Stomach (tissue), 9 donors: Measurements from ENCODE around the gene GABBR2. TPM values are rescaled to one million over a fixed set of nuclear protein-coding genes. Genes with fewer than 3 reads are reported as not detected.

ENCODE experiments used
- DNase-seq, 2 donors: peaks; one replicate each; pipeline versions ENCODE4 v3.0.0 to v3.0.0-alpha.2; 2013 to 2019
- H3K27ac ChIP-seq, 5 donors: fragments of 200-600 bp in 4 of 5; sonication (generic) in 4 of 5; one replicate each; pipeline ENCODE4 v1.5.1; 2013 to 2019; ENCODE audit warnings: mild to moderate bottlenecking in 1 of 5, moderate library complexity in 1 of 5
- H3K27me3 ChIP-seq, 3 donors: fragments of 200-600 bp; sonication (generic); one replicate each; pipeline ENCODE4 v1.5.1; 2017 to 2019; ENCODE audit warnings: mixed run types in 1 of 3
- H3K36me3 ChIP-seq, 4 donors: fragments of 200-600 bp; sonication (generic); 1 replicate in 3 of 4; 2 replicates in 1 of 4; pipeline ENCODE4 v1.5.1; 2016 to 2019
- H3K4me1 ChIP-seq, 4 donors: fragments of 200-600 bp; sonication (generic); one replicate each; pipeline ENCODE4 v1.5.1; 2016 to 2019
- H3K4me3 ChIP-seq, 4 donors: fragments of 200-600 bp; sonication (generic) in 3 of 4; one replicate each; pipeline ENCODE4 v1.5.1; 2016 to 2019; ENCODE audit warnings: mild to moderate bottlenecking in 1 of 4
- H3K9me3 ChIP-seq, 4 donors: fragments of 200-600 bp; sonication (generic); one replicate each; pipeline ENCODE4 v1.5.1; 2016 to 2019
- CTCF ChIP-seq, 7 experiments: fragments of 450-650 bp in 4 of 7; fragments of 200-600 bp in 3 of 7; sonication (generic) in 3 of 7; IDR thresholded peaks; one replicate each; pipeline ENCODE4 v1.5.1; 2016 to 2019; ENCODE audit warnings: antibody characterized with exemption in 7 of 7, control low read depth in 2 of 7, mild to moderate bottlenecking in 1 of 7
- EP300 ChIP-seq: sonication (generic); formaldehyde crosslinking; IDR thresholded peaks from one replicate; pipeline ENCODE4 v1.6.1; 2017; ENCODE audit warnings: antibody characterized with exemption
- POLR2A ChIP-seq, 4 donors: fragments of 450-650 bp; IDR thresholded peaks; one replicate each; pipeline ENCODE4 v1.6.1; 2016; ENCODE audit warnings: antibody characterized with exemption in 4 of 4, control low read depth in 2 of 4, mild to moderate bottlenecking in 1 of 4, moderate library complexity in 1 of 4
- POLR2AphosphoS5 ChIP-seq, 3 donors: sonication (generic); formaldehyde crosslinking; IDR thresholded peaks; one replicate each; pipeline ENCODE4 v1.6.1; 2016; ENCODE audit warnings: antibody characterized with exemption in 3 of 3
- WGBS, 5 donors: extraction: QIAGEN DNeasy Blood & Tissue Kit in 3 of 5; methylation state at CpG; one replicate each; pipeline versions ENCODE4 v1.1.5 to v1.1.7; 2013 to 2018; 5-methylcytosine and 5-hydroxymethylcytosine counted together
- intact Hi-C: fragments of 100-400 bp; cut with DNase I; formaldehyde crosslinking; loops from one replicate; pipeline ENCODE4 v1.15.1; 2023; ENCODE audit warnings: low total_unique reads
- polyA plus RNA-seq, 3 donors: library from polyadenylated mRNA; stranded (reverse); fragments of 200-250 nt; gene quantifications; one replicate each; pipeline ENCODE4 v1.2.3, GENCODE V29; 2013
- total RNA-seq, 5 donors: library from RNA; depleted of rRNA; stranded (reverse); fragments of >200 nt; gene quantifications; one replicate each; pipeline versions ENCODE4 v1.1.0 to v1.2.3, GENCODE V29; 2014 to 2016
- donor health status: healthy with polysubstance abuse.
- donor health status: Bipolar disorder and iron deficiency.
- donor health status: healthy.

The GABBR2 gene
- total and polyA plus RNA-seq, 8 donors: 0.06 to 0.55 (median 0.08) TPM; not detected in 5

- Histone ChIP-seq H3K4me3 (no peak overlapping the region), H3K27me3 (peaks cover 0 to 14% (median 0%) of the 10 kb centered on the region in 3 donors), H3K27ac (no peak overlapping the region), H3K4me1 (no peaks in the 10 kb centered on the region), H3K36me3 (no peaks in the 10 kb centered on the region), H3K9me3 (no peaks in the 10 kb centered on the region)
- WGBS, 5 donors: 47 to 60% (median 51%) methylated on average over 3 of the region's 3 CpGs
- TF ChIP-seq EP300 (no peak), CTCF (IDR thresholded peaks at IDR 0.05) (no peak), POLR2AphosphoS5 (IDR thresholded peaks at IDR 0.05) (no peak), POLR2A (IDR thresholded peaks at IDR 0.05) (no peak)
- DNase-seq: no peak
- intact Hi-C loops: no loop called here
Observed at GRCh38 chr9:98558575-98558974, 150.2 kb downstream of the GABBR2 start.

GRCh38 chr9:98556511-98556910 is 152.2 kb downstream of the GABBR2 start:
- 85 to 91% (median 88%) methylated on average over 12 of the region's 12 CpGs for WGBS, 5 donors
- no peak overlapping the region for H3K27ac ChIP-seq
- intact Hi-C loops: no loop called here
- H3K36me3 ChIP-seq: no peaks in the 10 kb centered on the region
- peaks cover 0 to 14% (median 0%) of the 10 kb centered on the region in 3 donors for H3K27me3 ChIP-seq
- no peaks in the 10 kb centered on the region for H3K4me1 ChIP-seq
- no peak overlapping the region for H3K4me3 ChIP-seq
- TF ChIP-seq POLR2AphosphoS5 (IDR thresholded peaks at IDR 0.05) (no peak), CTCF (IDR thresholded peaks at IDR 0.05) (no peak), EP300 (no peak), POLR2A (IDR thresholded peaks at IDR 0.05) (no peak)
- H3K9me3 ChIP-seq: no peaks in the 10 kb centered on the region
- no peak for DNase-seq

- peaks cover 0 to 14% (median 0%) of the 10 kb centered on the region in 3 donors for H3K27me3 ChIP-seq
- intact Hi-C loops: no loop called here
- no peaks in the 10 kb centered on the region for H3K4me1 ChIP-seq
- WGBS, 5 donors: 78 to 85% (median 81%) methylated on average over 10 of the region's 10 CpGs
- no peak overlapping the region for H3K27ac ChIP-seq
- DNase-seq: no peak
- no peaks in the 10 kb centered on the region for H3K36me3 ChIP-seq
- no peaks in the 10 kb centered on the region for H3K9me3 ChIP-seq
- no peak overlapping the region for H3K4me3 ChIP-seq
- no peak for TF ChIP-seq CTCF (IDR thresholded peaks at IDR 0.05)
- no peak for TF ChIP-seq POLR2A (IDR thresholded peaks at IDR 0.05)
- TF ChIP-seq EP300: no peak
- TF ChIP-seq POLR2AphosphoS5 (IDR thresholded peaks at IDR 0.05): no peak
Observed at GRCh38 chr9:98555651-98556465, 152.9 kb downstream of the GABBR2 start.

- 82 to 85% (median 84%) methylated on average over 5 of the region's 5 CpGs for WGBS, 5 donors
- no peak overlapping the region for H3K4me3 ChIP-seq
Observed at GRCh38 chr9:98554752-98555151, 154.0 kb downstream of the GABBR2 start.

More at GRCh38 chr9:98554752-98555151, 154.0 kb downstream of the GABBR2 start:
- no peaks in the 10 kb centered on the region for H3K4me1 ChIP-seq
- DNase-seq: no peak
- H3K9me3 ChIP-seq: no peaks in the 10 kb centered on the region
- TF ChIP-seq POLR2A (IDR thresholded peaks at IDR 0.05) (no peak), CTCF (IDR thresholded peaks at IDR 0.05) (no peak), POLR2AphosphoS5 (IDR thresholded peaks at IDR 0.05) (no peak), EP300 (no peak)
- H3K36me3 ChIP-seq: no peaks in the 10 kb centered on the region
- H3K27me3 ChIP-seq: peaks cover 0 to 14% (median 0%) of the 10 kb centered on the region in 3 donors
- H3K27ac ChIP-seq: no peak overlapping the region
- intact Hi-C loops: no loop called here
